HepG2 (cell line): Measurements from ENCODE around the gene IRGQ. TPM values are rescaled to one million over a fixed set of nuclear protein-coding genes. Genes with fewer than 3 reads are reported as not detected.

Experiments used
- ATAC-seq: fragments of 200-7000 bp; cut with Tn5 transposase; 3 replicates; pipeline ENCODE4 v1.9.1; 2020; ENCODE audit warnings: mild to moderate bottlenecking, moderate library complexity
- BruUV-seq: library from RNA; stranded (reverse); fragments of 400-500 nt; replicated peaks from 2 replicates; lab custom pipeline; 2021; lab: Mats Ljungman, UMichigan
- CTCF ChIA-PET: fragments of 300-600 bp; formaldehyde crosslinking; extraction: SDS; loops from one replicate; lab custom pipeline; 2021; ENCODE audit warnings: low total read pairs, inconsistent platforms, low intra/inter-chr PET ratio; lab: Yijun Ruan, JAX
- POLR2A ChIA-PET: fragments of 350-600 bp; sonication (Branson Sonifier 250); formaldehyde crosslinking; loops from one replicate; lab custom pipeline; 2020; ENCODE audit warnings: antibody characterized with exemption, inconsistent platforms; lab: Yijun Ruan, JAX
- DNase-seq: peaks from one replicate; pipeline ENCODE4 v3.0.0-alpha.2; 2015; ENCODE audit warnings: low spot score
- FAIRE-seq: peaks from 3 replicates; lab custom pipeline; 2011; peaks lifted over from hg19 to GRCh38; lab: Jason Lieb, UNC
- H2AFZ ChIP-seq: one replicate; pipeline ENCODE4 v1.6.1; 2011; ENCODE audit warnings: low read length, inconsistent platforms
- H3K27ac ChIP-seq: fragments of 300-600 bp; 3 replicates; pipeline ENCODE4 v1.8.0; 2011; ENCODE audit warnings: mixed run types, mild to moderate bottlenecking, mixed read lengths, low read length, inconsistent platforms; ENCODE audit not compliant: insufficient read depth; ENCODE audit errors: extremely low read length
- H3K27me3 ChIP-seq, 2 experiments: fragments of 200-600 bp in 1 of 2; 2 replicates in 1 of 2; 3 replicates in 1 of 2; pipeline versions ENCODE4 v1.6.0 to v1.8.0; 2011; ENCODE audit warnings: low read length in 2 of 2, mild to moderate bottlenecking in 2 of 2, moderate library complexity in 2 of 2, inconsistent platforms in 1 of 2; ENCODE audit not compliant: insufficient read depth in 2 of 2, control insufficient read depth in 1 of 2
- H3K36me3 ChIP-seq, 2 experiments: fragments of 200-600 bp in 1 of 2; replicated peaks in 1 of 2; 2 replicates in 1 of 2; 3 replicates in 1 of 2; pipeline versions ENCODE4 v1.5.1 to v1.8.0; 2011; ENCODE audit warnings: low read length in 2 of 2, inconsistent platforms in 1 of 2; ENCODE audit not compliant: insufficient read depth in 2 of 2, control insufficient read depth in 1 of 2
- H3K4me1 ChIP-seq: 2 replicates; pipeline ENCODE4 v1.5.1; 2012; ENCODE audit warnings: low read length, inconsistent platforms; ENCODE audit not compliant: insufficient read depth
- H3K4me2 ChIP-seq: 2 replicates; pipeline ENCODE4 v1.6.0; 2011; ENCODE audit warnings: low read depth, low read length, inconsistent platforms
- H3K4me3 ChIP-seq, 3 experiments: fragments of 200-600 bp in 1 of 3; sonication (generic), shearing (Covaris generic) in 1 of 3; replicated peaks in 1 of 3; 2 replicates each; pipeline ENCODE4 v1.5.1; 2011 to 2016; ENCODE audit warnings: low read length in 3 of 3, inconsistent platforms in 2 of 3, low read depth in 2 of 3, mild to moderate bottlenecking in 2 of 3, control low read depth in 1 of 3, mixed read lengths in 1 of 3; ENCODE audit not compliant: insufficient read depth in 1 of 3
- H3K79me2 ChIP-seq: one replicate; pipeline ENCODE4 v1.6.1; 2011; ENCODE audit warnings: low read length, inconsistent platforms; ENCODE audit not compliant: insufficient read depth
- H3K9ac ChIP-seq: 2 replicates; pipeline ENCODE4 v1.6.0; 2011; ENCODE audit warnings: mild to moderate bottlenecking, low read depth, low read length, inconsistent platforms; ENCODE audit not compliant: insufficient read depth
- H3K9me3 ChIP-seq: 2 replicates; pipeline ENCODE4 v1.5.1; 2012; ENCODE audit warnings: mild to moderate bottlenecking, low read length
- H4K20me1 ChIP-seq: 2 replicates; pipeline ENCODE4 v1.6.0; 2011; ENCODE audit warnings: inconsistent platforms, mild to moderate bottlenecking, low read length, moderate library complexity; ENCODE audit not compliant: insufficient read depth
- CHCHD3 ChIP-seq: sonication (generic); formaldehyde crosslinking; IDR thresholded peaks from 2 replicates; pipeline ENCODE4 v1.8.0; 2022; ENCODE audit warnings: mild to moderate bottlenecking, missing genetic modification reagents, moderate library complexity
- GFI1 ChIP-seq: sonication (generic); formaldehyde crosslinking; IDR thresholded peaks from 2 replicates; pipeline ENCODE4 v1.5.0; 2020; ENCODE audit warnings: missing genetic modification reagents, mild to moderate bottlenecking, borderline replicate concordance
- GPBP1L1 ChIP-seq: sonication (generic); formaldehyde crosslinking; IDR thresholded peaks from 2 replicates; pipeline ENCODE4 v1.5.0; 2020; ENCODE audit warnings: mild to moderate bottlenecking, missing genetic modification reagents
- ZBTB43 ChIP-seq: sonication (generic); formaldehyde crosslinking; conservative IDR thresholded peaks from 2 replicates; pipeline ENCODE4 v1.4.0; 2020; ENCODE audit warnings: missing genetic modification reagents
- ZNF484 ChIP-seq: sonication (generic); formaldehyde crosslinking; IDR thresholded peaks from 2 replicates; pipeline ENCODE4 v1.5.1; 2020; ENCODE audit warnings: mild to moderate bottlenecking, low read depth, missing genetic modification reagents, borderline replicate concordance
- ZNF558 ChIP-seq: sonication (generic); formaldehyde crosslinking; IDR thresholded peaks from 2 replicates; pipeline ENCODE4 v1.9.0; 2022; ENCODE audit warnings: mild to moderate bottlenecking, missing genetic modification reagents, borderline replicate concordance
- ZNF737 ChIP-seq: sonication (generic); formaldehyde crosslinking; IDR thresholded peaks from 2 replicates; pipeline ENCODE4 v1.5.0; 2020; ENCODE audit warnings: missing genetic modification reagents, mild to moderate bottlenecking, borderline replicate concordance
- ZNF83 ChIP-seq: sonication (generic); formaldehyde crosslinking; IDR thresholded peaks from 2 replicates; pipeline ENCODE4 v1.4.0; 2020; ENCODE audit warnings: missing genetic modification reagents, mild to moderate bottlenecking, borderline replicate concordance
- WGBS: methylation state at CpG from one replicate; pipeline ENCODE4 v1.1.6; 2017; ENCODE audit warnings: low lambda C conversion rate; 5-methylcytosine and 5-hydroxymethylcytosine counted together
- in situ Hi-C: cut with HindIII; loops from 2 replicates; pipeline ENCODE4 v1.10.0; 2017; ENCODE audit warnings: low pct_unique_long_range_greater_than_20kb; ENCODE audit not compliant: extremely low pct_ligation_motif_present
- intact Hi-C: fragments of 100-400 bp; cut with micrococcal nuclease; formaldehyde crosslinking; loops from one replicate; pipeline ENCODE4 v1.10.0; 2022; ENCODE audit not compliant: unreplicated experiment
- polyA plus RNA-seq, 8 experiments: library from polyadenylated mRNA; depleted of rRNA in 3 of 8; stranded (reverse) in 7 of 8; unstranded in 1 of 8; fragments of >200 nt; fragmentation: Illumina TruSeq in 4 of 8; extraction: Trizol in 4 of 8; gene quantifications; 2 replicates each; pipeline versions ENCODE4 v1.2.1 to v1.2.3, GENCODE V29; 2011 to 2016; ENCODE audit warnings: low read depth in 4 of 8, missing spikeins in 1 of 8, mixed read lengths in 1 of 8; ENCODE audit not compliant: insufficient read depth in 1 of 8
- total RNA-seq, 5 experiments: library from RNA; depleted of rRNA; stranded (reverse); fragments of >200 nt; fragmentation: Illumina TruSeq; extraction: Trizol; gene quantifications; 2 replicates each; pipeline ENCODE4 v1.2.3, GENCODE V29; 2016; ENCODE audit warnings: low read depth in 1 of 5

Gene IRGQ
- total and polyA plus RNA-seq, 2 of the 13 experiments (the other 11 are each of a cell fraction or from before 2014, with no cell fraction given), result 11.6 to 12.4 TPM

GRCh38 chr19:43545981-43546380 lies 50.0 kb downstream of the IRGQ start (continued):
- TF ChIP-seq GPBP1L1 (CRISPR knock-in tag) (no peak), ZNF83 (CRISPR knock-in tag) (no peak)

- intact Hi-C loops, result no loop called here
- no peaks in the 10 kb centered on the region for H4K20me1 ChIP-seq
- no peak overlapping the region for H3K4me3 ChIP-seq
- no peak overlapping the region for H3K9ac ChIP-seq
- no peaks in the 10 kb centered on the region for H3K27me3 ChIP-seq
- in situ Hi-C loops, result no loop called here
- H3K79me2 ChIP-seq, result no peaks in the 10 kb centered on the region
- no TSS peak for BruUV-seq
- no peaks in the 10 kb centered on the region for H3K9me3 ChIP-seq
- TF ChIP-seq ZNF737 (CRISPR knock-in tag) (no peak), ZNF558 (CRISPR knock-in tag) (no peak), ZBTB43 (CRISPR knock-in tag) (no peak), ZNF484 (no peak), CHCHD3 (CRISPR knock-in tag) (no peak), GFI1 (CRISPR knock-in tag) (no peak)
- CTCF ChIA-PET, result no interaction called here
- DNase-seq (no peak), ATAC-seq (no peak), FAIRE-seq (no peak)
- POLR2A ChIA-PET, result no interaction called here
- H3K36me3 ChIP-seq, result peaks cover 11 to 28% of the 10 kb centered on the region in 2 experiments; a peak in 4 of 5 replicates
- H2AFZ ChIP-seq, result no peak overlapping the region
- WGBS, result 95% methylated on average over 5 of the region's 5 CpGs
- no peak overlapping the region for H3K4me2 ChIP-seq
- H3K27ac ChIP-seq, result no peak overlapping the region
- peaks cover 6% of the 10 kb centered on the region; the same call in 1 of the 2 replicates for H3K4me1 ChIP-seq
These were observed 50.7 kb downstream of the IRGQ start for GRCh38 chr19:43545276-43545675.
